Bone marrow (tissue), 2 donors: ENCODE measurements around the gene CHRNA1.
A peak's percentile ranks its signal among the peaks of the same experiment; 100 is the strongest.

ENCODE experiments used
- DNase-seq, 2 donors: peaks; one replicate each; lab custom pipeline; 2025; lab: John Stamatoyannopoulos, UW

The CHRNA1 gene

DNA sequence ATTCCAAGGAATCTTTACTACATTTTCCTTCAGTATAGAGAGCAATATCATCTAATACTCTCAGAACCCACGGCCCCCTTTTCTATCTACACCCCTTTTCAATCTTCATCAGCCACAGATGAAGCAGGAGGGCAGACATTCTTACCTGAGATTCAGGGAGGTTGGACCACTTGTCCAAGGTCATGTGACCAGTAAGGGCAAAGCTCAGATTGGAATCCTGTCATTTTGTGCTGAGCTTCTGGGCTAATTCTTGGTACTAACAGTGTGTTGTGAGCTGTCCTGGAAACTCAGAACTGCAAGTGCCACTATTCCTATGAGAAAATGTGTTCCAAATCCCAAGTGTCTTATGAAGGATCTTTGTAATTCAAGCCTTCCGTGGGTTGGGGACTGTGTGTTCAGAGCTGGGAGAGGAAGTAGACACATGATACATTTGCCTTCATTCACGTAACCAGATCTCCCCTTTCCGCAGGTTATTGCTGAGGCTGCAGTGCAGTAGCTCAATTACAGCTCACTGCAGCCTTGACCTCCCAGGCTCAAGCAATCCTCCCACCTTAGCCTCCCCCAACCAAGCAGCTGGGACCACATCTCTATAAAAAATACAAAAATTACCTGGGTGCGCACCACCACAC, 3.3 kb downstream of the CHRNA1 start:
- no peak for DNase-seq

DNA sequence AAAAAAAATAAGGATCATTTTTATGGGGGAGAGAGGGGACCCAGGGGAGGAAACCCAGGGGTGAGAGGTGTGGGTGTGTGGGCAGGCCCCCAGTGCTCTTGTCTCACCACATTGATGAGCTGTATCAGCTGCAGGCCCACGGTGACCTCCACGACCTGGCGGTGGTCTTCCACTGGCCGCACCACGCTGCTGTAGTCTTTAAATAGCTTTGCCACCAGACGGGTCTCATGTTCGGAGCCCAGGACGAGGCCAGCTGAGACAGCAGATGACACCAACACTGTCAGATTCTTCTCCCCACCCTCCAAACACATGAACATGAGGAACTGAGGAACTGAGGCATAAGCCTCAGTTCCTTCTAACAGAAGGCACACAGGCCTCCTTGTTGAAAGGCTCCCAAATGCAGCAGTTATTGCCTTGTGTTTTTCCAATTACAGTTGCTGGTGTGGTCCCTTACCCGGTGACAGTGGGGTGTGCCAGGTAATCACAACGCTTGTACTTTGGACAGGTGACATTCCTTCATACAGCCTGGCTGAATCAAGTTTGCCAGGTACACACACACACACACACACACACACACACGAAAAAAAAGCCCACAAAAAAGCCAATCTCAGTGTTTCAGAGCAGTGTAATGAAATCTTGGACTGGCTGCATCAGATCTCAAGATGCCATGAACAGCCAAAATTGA, 4.7 kb downstream of the CHRNA1 start:
- DNase-seq: no peak

DNA sequence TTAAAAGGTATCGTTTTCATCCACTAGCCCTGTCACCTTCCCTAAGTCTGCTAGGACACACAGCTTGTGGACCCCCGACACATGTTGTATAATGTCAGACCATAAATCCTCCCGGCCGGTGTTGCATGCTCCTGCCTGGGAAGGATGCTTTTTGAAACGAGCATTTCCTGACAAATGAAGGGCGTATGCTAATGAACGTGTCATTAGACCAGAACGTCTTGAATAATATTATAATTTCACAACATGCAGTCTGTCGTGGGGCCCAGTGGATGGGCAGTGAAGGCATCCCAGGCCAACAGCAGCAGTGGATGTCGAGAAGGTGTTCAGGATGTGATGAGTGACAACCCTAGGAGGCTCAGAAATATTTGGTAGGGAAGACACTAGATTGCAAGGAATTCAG, 7.5 kb downstream of the CHRNA1 start:
- no peak for DNase-seq

DNA sequence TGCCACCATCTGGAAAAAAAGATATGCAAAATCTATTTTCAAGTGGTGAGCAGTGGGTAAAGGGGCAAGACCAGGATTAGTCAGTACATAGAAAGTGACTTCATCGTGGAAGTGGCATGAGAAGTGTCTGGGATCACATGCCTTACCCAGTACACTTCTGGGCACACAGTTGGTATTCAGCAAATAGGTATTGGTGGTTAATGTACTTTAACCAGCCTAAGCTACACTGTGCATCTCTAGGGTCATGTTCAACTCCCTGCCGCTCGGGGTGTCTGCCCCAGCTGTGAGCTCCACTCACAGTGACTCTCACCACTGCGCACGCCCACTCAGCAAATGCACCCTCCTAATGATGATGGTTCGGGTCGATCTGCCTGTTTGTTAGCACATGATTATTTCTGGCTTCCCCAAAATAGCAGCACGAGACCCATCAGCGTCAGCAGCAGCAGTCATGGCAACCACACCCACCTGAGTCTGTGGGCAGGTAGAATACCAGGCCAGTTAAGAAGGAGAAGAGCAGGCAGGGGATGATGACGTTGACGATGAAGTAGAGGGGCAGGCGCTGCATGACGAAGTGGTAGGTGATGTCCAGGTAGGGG, 11.1 kb downstream of the CHRNA1 start:
- DNase-seq: no peak

DNA sequence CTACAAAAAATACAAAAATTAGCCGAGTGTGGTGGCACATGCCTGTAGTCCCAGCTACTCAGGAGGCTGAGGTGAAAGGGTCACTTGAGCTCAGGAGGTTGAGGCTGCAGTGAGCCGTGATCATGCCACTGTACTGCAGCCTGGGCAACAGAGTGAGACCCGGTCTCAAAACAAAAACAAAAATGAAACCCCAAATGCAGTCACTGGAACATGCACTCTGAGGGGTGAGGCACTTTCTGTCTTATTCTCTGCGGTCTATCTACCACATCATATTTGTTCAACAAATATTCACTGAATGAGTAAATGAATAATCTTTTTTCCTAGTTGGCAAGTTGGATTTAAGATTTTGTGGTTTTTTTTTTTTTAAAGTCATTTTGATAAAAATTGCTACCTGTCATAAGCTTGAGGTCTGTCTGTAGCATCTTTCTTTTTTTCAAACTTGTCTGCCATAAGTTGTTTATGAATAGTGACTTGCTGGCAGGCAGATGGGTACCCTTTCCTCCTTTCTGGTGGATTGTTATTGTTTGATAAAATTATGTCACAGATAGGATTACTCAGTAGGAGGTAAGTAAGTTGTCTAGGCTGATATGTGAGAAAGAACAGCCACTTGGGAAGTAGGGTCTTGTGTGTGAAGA, 11.8 kb downstream of the CHRNA1 start:
- no peak for DNase-seq

GRCh38 chr2:174750923-174751441, 13.3 kb downstream of the CHRNA1 start:
- no peak for DNase-seq

- no peak for DNase-seq
Observed at GRCh38 chr2:174749793-174750192, 14.5 kb downstream of the CHRNA1 start.

- peak in 1 of 2 donors; percentile 17 for DNase-seq
Observed at GRCh38 chr2:174748948-174749347, 15.3 kb downstream of the CHRNA1 start.

GRCh38 chr2:174745142-174745541, 19.1 kb downstream of the CHRNA1 start:
- no peak for DNase-seq

DNA sequence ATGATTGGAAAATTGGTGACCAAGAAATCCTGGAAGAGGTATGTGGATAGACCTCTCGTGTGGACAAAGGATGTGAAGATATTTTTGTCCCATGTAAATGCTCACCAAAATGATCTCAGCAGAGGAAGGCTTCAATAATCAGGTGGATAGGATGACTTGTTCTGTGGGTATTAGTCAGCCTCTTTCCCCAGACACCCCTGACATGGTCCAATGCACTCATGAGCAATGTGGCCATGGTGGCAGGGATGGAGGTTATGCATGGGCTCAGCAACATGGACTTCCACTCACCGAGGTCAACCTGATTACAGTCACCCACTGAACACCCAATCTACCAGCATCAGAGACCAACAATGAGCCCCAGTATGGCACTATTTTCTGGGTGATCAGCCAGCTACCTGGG, 20.2 kb downstream of the CHRNA1 start:
- DNase-seq: no peak

DNA sequence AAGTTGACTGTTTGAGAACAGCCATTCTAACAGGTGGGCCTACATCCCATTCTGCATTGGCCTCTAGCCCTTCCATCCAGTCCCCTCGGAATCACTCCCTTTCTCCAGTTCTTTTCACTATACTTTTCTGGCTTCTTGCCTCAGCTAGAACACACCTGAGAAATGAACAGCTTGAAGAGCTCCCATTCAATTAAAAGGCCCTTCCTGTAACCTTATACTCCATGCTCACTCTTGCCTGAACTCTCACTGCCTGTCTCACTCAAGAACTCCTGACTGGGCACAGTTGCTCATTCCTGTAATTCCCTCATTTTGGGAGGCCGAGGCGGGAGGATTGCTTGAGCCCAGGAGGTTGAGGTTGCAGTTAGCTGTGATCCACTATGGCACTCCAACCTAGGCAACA, 23.6 kb downstream of the CHRNA1 start:
- no peak for DNase-seq

DNA sequence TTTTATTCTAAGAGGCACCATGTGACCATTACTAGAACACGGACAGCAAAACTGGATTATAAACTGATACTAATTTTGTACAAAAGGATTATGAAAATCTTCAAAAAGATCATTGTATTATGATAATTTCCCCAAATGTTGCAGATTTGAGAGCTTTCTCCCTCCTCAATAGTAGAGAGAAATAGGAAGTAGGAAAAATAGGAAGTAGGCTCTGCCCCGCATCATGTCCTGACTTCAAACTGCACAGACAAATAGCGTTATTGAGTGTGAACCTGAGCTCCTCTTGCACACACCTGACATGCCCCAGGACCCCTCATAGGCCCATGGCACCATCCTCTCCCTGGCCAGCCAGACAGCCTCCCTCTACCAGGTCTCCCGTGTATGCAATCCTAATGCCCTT, 25.4 kb downstream of the CHRNA1 start:
- no peak for DNase-seq

- DNase-seq: no peak
Observed at GRCh38 chr2:174731546-174731945, 32.7 kb downstream of the CHRNA1 start.

- DNase-seq: no peak
Observed at GRCh38 chr2:174730698-174731018, 33.6 kb downstream of the CHRNA1 start.

DNA sequence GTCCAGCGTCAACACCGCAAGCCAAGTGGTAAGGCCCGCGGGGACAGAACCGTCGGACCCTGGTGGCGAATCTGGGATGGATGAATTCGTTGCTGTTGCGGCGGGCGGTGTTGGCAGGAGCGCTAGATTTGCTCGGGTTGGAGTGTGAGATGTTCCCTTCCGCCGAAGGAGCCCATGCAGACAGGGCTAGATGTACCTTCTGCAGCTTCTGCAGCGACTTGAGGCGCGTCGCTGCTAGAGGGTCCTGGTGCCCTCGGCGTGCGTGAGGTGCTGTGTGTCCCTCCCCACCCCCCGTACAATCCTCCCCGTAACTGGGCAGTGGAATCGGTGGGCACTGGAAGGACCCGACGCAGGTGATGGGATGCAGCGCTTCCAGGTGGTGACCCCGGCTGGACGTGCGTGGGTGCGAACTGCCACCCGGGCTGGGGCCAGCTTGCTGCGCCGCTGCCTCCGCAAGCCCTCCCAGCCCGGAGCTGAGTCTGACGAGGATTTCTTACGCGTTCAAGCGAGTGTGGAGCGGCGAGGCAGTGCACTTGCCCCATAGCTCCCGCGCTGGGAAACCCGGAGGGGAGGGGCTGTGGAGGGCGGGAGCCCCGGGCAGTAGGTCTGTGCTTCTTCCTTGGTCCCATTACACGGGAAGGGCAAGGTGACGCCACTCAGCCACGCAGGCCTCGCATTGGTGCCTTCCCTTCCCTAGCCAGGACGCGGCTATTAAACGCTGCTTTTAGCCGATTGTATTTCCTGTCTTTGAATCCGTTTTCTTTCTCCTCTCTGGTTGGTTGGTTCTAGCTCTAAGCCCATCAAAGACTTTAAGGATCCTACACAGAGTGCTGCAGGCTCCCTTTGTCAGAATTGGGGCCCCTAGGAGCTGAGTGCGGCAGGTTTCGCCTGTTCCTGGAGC, 34.2 kb downstream of the CHRNA1 start:
- DNase-seq: no peak

- DNase-seq: no peak
Observed at GRCh38 chr2:174728096-174728495, 36.2 kb downstream of the CHRNA1 start.

GRCh38 chr2:174726212-174726611, 38.1 kb downstream of the CHRNA1 start:
- DNase-seq: no peak

DNA sequence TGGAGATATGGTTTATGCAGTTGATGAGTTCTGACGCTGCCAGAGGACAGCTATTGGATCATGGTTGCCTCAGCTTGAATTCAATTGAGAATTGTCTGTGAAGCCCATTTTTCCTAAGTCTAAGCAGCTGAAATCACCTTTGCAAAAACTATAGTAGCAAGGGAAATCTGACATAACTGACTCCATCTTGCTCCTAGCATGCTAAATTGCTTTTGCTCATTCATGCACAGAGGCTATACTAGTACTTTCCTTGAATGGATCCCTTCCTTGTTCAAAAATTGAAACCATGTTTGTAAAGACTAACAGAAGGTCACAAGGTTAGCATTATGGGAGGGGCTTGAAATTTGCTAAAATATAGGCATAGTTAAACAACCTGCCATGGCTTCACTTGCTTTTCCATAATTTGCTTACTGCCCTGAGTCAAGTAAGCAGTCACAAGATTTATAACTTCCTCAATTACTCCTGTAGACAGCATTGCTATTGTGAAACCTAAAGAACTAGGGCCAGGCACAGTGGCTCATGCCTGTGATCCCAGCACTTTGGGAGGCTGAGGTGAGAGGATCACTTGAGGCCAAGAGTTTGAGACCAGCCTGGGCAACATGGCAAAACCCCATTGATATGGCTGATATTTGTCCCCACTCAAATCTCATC, 41.2 kb downstream of the CHRNA1 start:
- no peak for DNase-seq

DNA sequence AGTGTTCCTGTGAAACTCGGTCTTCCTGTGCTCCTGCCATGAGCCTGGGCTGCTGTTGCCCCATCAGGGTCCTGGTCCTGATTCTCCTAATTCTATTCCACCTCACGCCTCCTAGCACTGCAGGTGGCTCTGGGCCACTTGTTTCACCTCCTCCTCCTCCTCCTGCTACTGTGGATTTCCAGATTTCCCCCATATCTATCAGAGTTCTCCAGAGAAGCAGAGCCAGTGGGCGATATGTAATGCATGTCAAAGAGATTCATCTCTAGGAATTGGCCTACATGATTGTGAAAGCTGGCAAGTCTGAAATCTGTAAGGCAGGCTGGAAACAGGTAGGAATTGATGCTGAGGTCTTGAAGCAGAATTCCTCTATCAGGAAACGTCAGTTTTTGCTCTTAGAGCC, 45.3 kb downstream of the CHRNA1 start:
- DNase-seq: no peak

GRCh38 chr2:174718591-174718990, 45.7 kb downstream of the CHRNA1 start:
- no peak for DNase-seq

GRCh38 chr2:174717916-174718315, 46.4 kb downstream of the CHRNA1 start:
- DNase-seq: no peak
